Medulla oblongata (tissue), 1 donor: Measurements from ENCODE around the gene ATP11C.
"Not testable (repeated sequence)": the region's sequence is repeated elsewhere in the genome, so short reads cannot be mapped to it uniquely, and the experiment has no call there.

Experiments
- DNase-seq: peaks from one replicate; pipeline ENCODE4 v3.0.0-alpha.2; 2015; ENCODE audit errors: extremely low spot score

Gene ATP11C

GRCh38 chrX:139724626-139725025, 208.2 kb downstream of the ATP11C start:
- no peak for DNase-seq

GRCh38 chrX:139720979-139721378, 211.9 kb downstream of the ATP11C start:
- DNase-seq = no peak

- DNase-seq = no peak
Observed at GRCh38 chrX:139720136-139720535, 212.7 kb downstream of the ATP11C start.

GRCh38 chrX:139708067-139708466, 224.8 kb downstream of the ATP11C start, which contains the start of gene MCF2:
Gene MCF2 (minus strand): TSS chrX:139708167. CDS start chrX:139651744, 56,423 bp downstream.
- no peak for DNase-seq

- DNase-seq = no peak
Observed at GRCh38 chrX:139702658-139703057, 230.2 kb downstream of the ATP11C start.

GRCh38 chrX:139692908-139693307, 239.9 kb downstream of the ATP11C start:
- no peak for DNase-seq

- no peak for DNase-seq
Observed at GRCh38 chrX:139692506-139692849, 240.4 kb downstream of the ATP11C start.

- no peak for DNase-seq
Observed at GRCh38 chrX:139691843-139692505, 240.9 kb downstream of the ATP11C start.

GRCh38 chrX:139691493-139691842, 241.4 kb downstream of the ATP11C start:
- DNase-seq = no peak

GRCh38 chrX:139685175-139685574, 247.7 kb downstream of the ATP11C start:
- not testable (repeated sequence) for DNase-seq

- DNase-seq = no peak
Observed at GRCh38 chrX:139680356-139680755, 252.5 kb downstream of the ATP11C start.
